Ectodermal cell (in vitro differentiated cells): ENCODE data around the gene PTOV1.

ENCODE experiments used
- H3K27ac ChIP-seq: 2 replicates; pipeline ENCODE4 v1.7.0; 2013; ENCODE audit warnings: mild to moderate bottlenecking, low read depth, low read length; ENCODE audit not compliant: insufficient read depth, poor library complexity, severe bottlenecking
- H3K27me3 ChIP-seq: 2 replicates; pipeline ENCODE4 v1.7.0; 2013; ENCODE audit warnings: mild to moderate bottlenecking, low read length; ENCODE audit not compliant: insufficient read depth, control insufficient read depth, poor library complexity, severe bottlenecking
- H3K36me3 ChIP-seq: one replicate; pipeline ENCODE4 v1.7.0; 2013; ENCODE audit warnings: low read length; ENCODE audit not compliant: control insufficient read depth, insufficient read depth
- H3K4me1 ChIP-seq: one replicate; pipeline ENCODE4 v1.7.0; 2013; ENCODE audit warnings: low read length; ENCODE audit not compliant: control insufficient read depth, insufficient read depth
- H3K4me3 ChIP-seq: 2 replicates; pipeline ENCODE4 v1.7.0; 2013; ENCODE audit warnings: low read depth, low read length, control low read depth; ENCODE audit not compliant: insufficient read depth
- H3K9me3 ChIP-seq: 2 replicates; pipeline ENCODE4 v1.7.0; 2013; ENCODE audit warnings: mild to moderate bottlenecking, low read length, moderate library complexity; ENCODE audit not compliant: control insufficient read depth
- WGBS, 2 experiments: methylation state at CpG; one replicate each; pipeline ENCODE4 v1.1.7; 2013; ENCODE audit warnings: missing lambda C conversion rate in 2 of 2; 5-methylcytosine and 5-hydroxymethylcytosine counted together

Gene PTOV1

GRCh38 chr19:49851456-49852259 is 699 bp downstream of the PTOV1 start:
- WGBS, 2 experiments, result 2 to 3% methylated on average over 78 of the region's 78 CpGs
- Histone ChIP-seq H3K36me3 (peaks cover 23% of the 10 kb centered on the region), H3K27ac (peak overlapping the region; percentile 95), H3K9me3 (no peaks in the 10 kb centered on the region), H3K27me3 (no peaks in the 10 kb centered on the region), H3K4me3 (peak overlapping the region; percentile 62), H3K4me1 (peaks cover 24% of the 10 kb centered on the region)

GRCh38 chr19:49852631-49853126 is 1.7 kb downstream of the PTOV1 start:
- 92% methylated on average over 14 of the region's 14 CpGs for WGBS, 2 experiments
- peaks cover 33% of the 10 kb centered on the region for H3K36me3 ChIP-seq
- H3K27ac ChIP-seq, result no peak overlapping the region
- no peaks in the 10 kb centered on the region for H3K27me3 ChIP-seq
- H3K4me1 ChIP-seq, result peaks cover 24% of the 10 kb centered on the region
- no peaks in the 10 kb centered on the region for H3K9me3 ChIP-seq
- H3K4me3 ChIP-seq, result peak overlapping the region; percentile 62

GRCh38 chr19:49853852-49854377 is 3.0 kb downstream of the PTOV1 start:
- 93 to 94% methylated on average over 10 of the region's 10 CpGs for WGBS, 2 experiments
- Histone ChIP-seq H3K36me3 (peaks cover 44% of the 10 kb centered on the region), H3K9me3 (no peaks in the 10 kb centered on the region), H3K4me1 (peaks cover 24% of the 10 kb centered on the region), H3K4me3 (no peak overlapping the region), H3K27me3 (no peaks in the 10 kb centered on the region), H3K27ac (no peak overlapping the region)

- Histone ChIP-seq H3K4me3 (no peak overlapping the region), H3K4me1 (peaks cover 24% of the 10 kb centered on the region), H3K9me3 (no peaks in the 10 kb centered on the region), H3K27me3 (no peaks in the 10 kb centered on the region), H3K36me3 (peaks cover 46% of the 10 kb centered on the region), H3K27ac (no peak overlapping the region)
- 95 to 96% methylated on average over 39 of the region's 39 CpGs for whole genome bisulfite sequencing, 2 experiments
These were observed 3.7 kb downstream of the PTOV1 start for GRCh38 chr19:49854378-49855263.

GRCh38 chr19:49855277-49855675 is 4.3 kb downstream of the PTOV1 start:
- WGBS, 2 experiments, result 95 to 96% methylated on average over 12 of the region's 12 CpGs
- Histone ChIP-seq H3K4me1 (peaks cover 20% of the 10 kb centered on the region), H3K27me3 (no peaks in the 10 kb centered on the region), H3K27ac (no peak overlapping the region), H3K9me3 (no peaks in the 10 kb centered on the region), H3K4me3 (no peak overlapping the region), H3K36me3 (peaks cover 48% of the 10 kb centered on the region)

GRCh38 chr19:49855676-49856573 is 5.0 kb downstream of the PTOV1 start:
- Histone ChIP-seq H3K36me3 (peaks cover 52% of the 10 kb centered on the region), H3K27ac (no peak overlapping the region), H3K4me1 (peaks cover 20% of the 10 kb centered on the region), H3K27me3 (no peaks in the 10 kb centered on the region), H3K9me3 (no peaks in the 10 kb centered on the region), H3K4me3 (no peak overlapping the region)
- WGBS, 2 experiments, result 94 to 96% methylated on average over 21 of the region's 21 CpGs

GRCh38 chr19:49856574-49857021 is 5.6 kb downstream of the PTOV1 start:
- WGBS, 2 experiments, result 96 to 97% methylated on average over 18 of the region's 18 CpGs
- Histone ChIP-seq H3K36me3 (peaks cover 58% of the 10 kb centered on the region), H3K4me3 (no peak overlapping the region), H3K27ac (no peak overlapping the region), H3K4me1 (peaks cover 20% of the 10 kb centered on the region), H3K27me3 (no peaks in the 10 kb centered on the region), H3K9me3 (no peaks in the 10 kb centered on the region)

- 95% methylated on average over 26 of the region's 26 CpGs for WGBS, 2 experiments
- Histone ChIP-seq H3K9me3 (no peaks in the 10 kb centered on the region), H3K27me3 (no peaks in the 10 kb centered on the region), H3K4me1 (peaks cover 19% of the 10 kb centered on the region), H3K4me3 (no peak overlapping the region), H3K27ac (no peak overlapping the region), H3K36me3 (peaks cover 62% of the 10 kb centered on the region)
These were observed 6.3 kb downstream of the PTOV1 start for GRCh38 chr19:49857061-49857837.

- WGBS, 2 experiments, result 92 to 94% methylated on average over 5 of the region's 5 CpGs
- H3K36me3 ChIP-seq, result peaks cover 62% of the 10 kb centered on the region
- no peaks in the 10 kb centered on the region for H3K27me3 ChIP-seq
- H3K4me1 ChIP-seq, result peaks cover 13% of the 10 kb centered on the region
- H3K4me3 ChIP-seq, result no peak overlapping the region
- H3K9me3 ChIP-seq, result no peaks in the 10 kb centered on the region
- H3K27ac ChIP-seq, result peak overlapping the region; percentile 8
These were observed 6.8 kb downstream of the PTOV1 start for GRCh38 chr19:49857838-49858087.
